GM10248 (cell line): ENCODE data around the gene COL19A1.

Experiments used
- CTCF ChIA-PET: fragments of 300-600 bp; sonication (Branson Sonifier 250); formaldehyde crosslinking; extraction: SDS; loops from one replicate; lab custom pipeline; 2021; ENCODE audit warnings: antibody characterized with exemption; lab: Yijun Ruan, JAX
- POLR2A ChIA-PET: fragments of 350-650 bp; sonication (Branson Sonifier 250); formaldehyde crosslinking; extraction: SDS; loops from one replicate; lab custom pipeline; 2020; ENCODE audit warnings: antibody characterized with exemption; lab: Yijun Ruan, JAX
- DNase-seq: peaks from one replicate; pipeline ENCODE4 v3.0.0; 2012; ENCODE audit errors: extremely low spot score
- CTCF ChIP-seq: IDR thresholded peaks from 2 replicates; pipeline ENCODE4 v1.5.1; 2012; ENCODE audit warnings: mild to moderate bottlenecking, low read depth; ENCODE audit errors: extremely low read depth, missing control alignments, control extremely low read depth

COL19A1 gene

GRCh38 chr6:70171236-70171635 lies 304.9 kb downstream of the COL19A1 start:
- ChIA-PET CTCF (interaction anchor here (1.0 to 1.9 kb wide), 2 partner anchors 14 to 28 kb away, joined by 3 to 4 read pairs; no protein-coding TSS in a partner anchor), POLR2A (no interaction called here)
- no peak for TF ChIP-seq CTCF
- no peak for DNase-seq

GRCh38 chr6:70172252-70172651 lies 305.9 kb downstream of the COL19A1 start:
- ChIA-PET CTCF (no interaction called here), POLR2A (no interaction called here)
- no peak for TF ChIP-seq CTCF
- no peak for DNase-seq

GRCh38 chr6:70175770-70176169 lies 309.4 kb downstream of the COL19A1 start:
- POLR2A ChIA-PET = no interaction called here
- no peak for TF ChIP-seq CTCF
- CTCF ChIA-PET = no interaction called here
- DNase-seq = no peak

- ChIA-PET POLR2A (no interaction called here), CTCF (no interaction called here)
- DNase-seq = no peak
- no peak for TF ChIP-seq CTCF
Observed at GRCh38 chr6:70176842-70177550, 310.6 kb downstream of the COL19A1 start.

- no peak for TF ChIP-seq CTCF
- no peak for DNase-seq
- CTCF ChIA-PET = no interaction called here
- POLR2A ChIA-PET = no interaction called here
Observed at GRCh38 chr6:70180183-70180900, 314.0 kb downstream of the COL19A1 start.

GRCh38 chr6:70180901-70181599 lies 314.7 kb downstream of the COL19A1 start:
- TF ChIP-seq CTCF = no peak
- ChIA-PET CTCF (no interaction called here), POLR2A (no interaction called here)
- no peak for DNase-seq
